Muscle of back (tissue), 10 donors: ENCODE results near the gene GADD45A. TPM values are rescaled to one million over a fixed set of nuclear protein-coding genes. Genes with fewer than 3 reads are reported as not detected.

ENCODE experiments used
- polyA plus RNA-seq, 10 donors: library from polyadenylated mRNA; unstranded; fragments of 120-200 nt; gene quantifications; one replicate each; pipeline ENCODE4 v1.2.1, GENCODE V29; 2013; ENCODE audit not compliant: insufficient read length in 10 of 10

Gene GADD45A
- polyA plus RNA-seq, 10 donors = 13.5 to 21.7 (median 15.7) TPM

Other genes starting within 250 kb of the GADD45A start
- gene GNG12, start 148.3 kb downstream of the GADD45A start, polyA plus RNA-seq = 10 to 100 TPM; 44.8 to 64.6 (median 50.6) TPM